SHP77 treated with DMSO at 0.1 percent for 48 hours (cell line): ENCODE results near the gene DRAM1.
"Not testable (repeated sequence)": the region's sequence is repeated elsewhere in the genome, so short reads cannot be mapped to it uniquely, and the experiment has no call there.

ENCODE experiments used
- DNase-seq: peaks from one replicate; lab custom pipeline; 2025; lab: John Stamatoyannopoulos, UW

Gene DRAM1

GRCh38 chr12:101859664-101860607 lies 17.4 kb upstream of the DRAM1 start:
- DNase-seq = no peak

DNA sequence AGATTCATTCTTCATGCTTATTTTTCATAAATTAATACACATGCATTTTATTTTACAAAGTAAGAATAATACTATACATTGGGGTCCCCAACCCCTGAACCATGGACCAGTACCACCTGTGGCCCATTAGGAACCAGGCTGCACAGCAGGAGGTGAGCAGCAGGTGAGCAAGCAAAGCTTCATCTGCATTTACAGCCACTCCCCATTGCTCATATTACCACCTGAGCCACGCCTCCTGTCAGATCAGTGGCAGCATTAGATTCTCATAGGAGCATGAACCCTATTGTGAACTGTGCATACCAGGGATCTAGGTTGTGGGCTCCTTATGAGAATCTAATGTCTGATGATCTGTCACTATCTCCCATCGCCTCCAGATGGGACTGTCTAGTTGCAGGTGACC lies 15.7 kb upstream of the DRAM1 start:
- not testable (repeated sequence) for DNase-seq

DNA sequence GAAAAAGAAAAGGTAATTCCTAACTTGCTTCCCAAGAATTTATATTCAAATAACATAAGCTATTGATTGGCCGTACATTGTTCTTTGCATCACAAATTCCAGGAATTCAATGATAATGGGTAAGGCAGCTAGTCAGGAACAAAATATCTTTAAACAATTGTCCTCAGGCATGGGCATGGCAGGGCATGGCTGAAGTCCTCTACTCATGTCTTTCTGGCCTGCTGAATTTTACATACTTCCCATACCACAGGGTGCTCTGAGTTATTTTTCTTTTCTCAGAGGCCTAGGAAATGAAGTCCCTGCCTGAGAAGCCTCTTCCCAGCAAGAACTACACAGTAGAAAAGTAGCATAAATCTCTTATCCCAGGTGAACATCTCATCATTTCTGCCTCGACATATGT lies 15.1 kb upstream of the DRAM1 start:
- no peak for DNase-seq

- DNase-seq = no peak
These were observed 13.4 kb upstream of the DRAM1 start for GRCh38 chr12:101863981-101864380.

DNA sequence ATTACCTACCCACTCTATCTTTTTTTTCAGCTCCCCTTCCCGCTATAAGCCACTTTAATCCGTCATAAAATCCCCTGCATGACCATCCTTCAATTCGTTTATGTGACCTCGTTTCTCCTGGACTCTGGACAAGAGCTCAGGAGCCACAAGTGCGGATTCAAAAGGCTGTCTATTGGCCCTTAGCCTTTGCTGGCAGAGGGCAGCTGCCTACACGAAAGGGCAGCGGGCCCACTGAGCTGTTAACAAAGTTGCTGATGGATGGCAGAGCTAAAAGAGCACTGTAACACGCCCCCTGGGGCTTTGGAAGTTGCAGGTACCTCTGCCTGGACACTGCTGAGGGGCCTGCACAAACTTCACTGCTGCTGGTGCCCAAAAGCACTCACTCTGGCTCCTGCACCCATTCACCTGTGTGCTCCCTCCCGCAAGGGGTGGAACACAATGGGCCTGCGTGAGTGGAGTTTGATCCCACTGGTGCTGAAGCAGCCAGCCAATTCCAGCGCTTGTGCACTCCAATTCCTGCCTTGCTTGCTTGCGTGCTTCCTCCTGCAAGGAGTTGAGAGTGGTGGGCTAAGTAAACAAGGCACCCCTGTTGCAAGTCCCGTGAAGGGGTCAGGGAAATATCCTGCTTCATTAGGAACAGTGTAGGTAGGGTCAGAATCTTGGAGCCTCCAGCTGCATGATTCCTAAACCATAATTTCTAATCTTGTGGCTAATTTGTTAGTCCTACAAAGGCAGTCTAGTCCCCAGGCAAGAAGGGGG lies 10.6 kb upstream of the DRAM1 start:
- DNase-seq = no peak

DNA sequence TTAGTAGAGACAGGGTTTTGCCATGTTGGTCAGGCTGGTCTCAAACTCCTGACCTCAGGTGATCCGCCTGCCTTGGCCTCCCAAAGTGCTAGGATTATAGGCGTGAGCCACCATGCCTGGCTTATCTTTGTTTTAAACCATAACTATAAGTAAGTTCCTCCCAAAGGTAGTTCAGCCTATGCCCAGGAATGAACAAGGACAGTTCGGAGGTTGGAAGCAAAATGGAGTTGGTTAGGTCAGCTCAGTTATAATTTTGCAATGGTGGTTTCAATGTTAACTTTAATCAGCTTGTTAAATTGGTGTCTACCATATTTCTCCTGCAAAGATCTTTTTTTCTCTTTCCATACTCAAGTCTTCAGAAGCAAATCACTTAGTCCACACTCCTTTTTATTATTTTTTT lies 9.8 kb upstream of the DRAM1 start:
- not testable (repeated sequence) for DNase-seq

DNA sequence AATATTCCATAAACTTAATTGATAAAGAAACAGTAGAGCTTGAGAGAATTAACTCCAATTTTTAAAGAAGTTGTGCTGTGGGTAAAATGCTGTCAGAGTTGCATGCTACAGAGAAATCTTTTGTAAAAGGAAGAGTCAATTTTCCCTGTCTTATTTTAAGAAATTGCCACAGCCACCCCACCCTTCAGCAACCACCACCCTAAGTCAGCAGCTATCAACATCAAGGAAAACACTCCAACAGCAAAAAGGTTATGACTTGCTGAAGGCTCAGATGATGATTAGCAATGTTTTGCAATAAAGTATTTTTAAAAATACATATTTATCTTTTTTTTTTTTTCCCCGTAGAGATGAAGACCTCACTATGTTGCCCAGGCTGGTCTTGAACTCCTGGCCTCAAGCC lies 6.5 kb upstream of the DRAM1 start:
- no peak for DNase-seq

- no peak for DNase-seq
These were observed 2.2 kb upstream of the DRAM1 start for GRCh38 chr12:101875162-101875561.

DNA sequence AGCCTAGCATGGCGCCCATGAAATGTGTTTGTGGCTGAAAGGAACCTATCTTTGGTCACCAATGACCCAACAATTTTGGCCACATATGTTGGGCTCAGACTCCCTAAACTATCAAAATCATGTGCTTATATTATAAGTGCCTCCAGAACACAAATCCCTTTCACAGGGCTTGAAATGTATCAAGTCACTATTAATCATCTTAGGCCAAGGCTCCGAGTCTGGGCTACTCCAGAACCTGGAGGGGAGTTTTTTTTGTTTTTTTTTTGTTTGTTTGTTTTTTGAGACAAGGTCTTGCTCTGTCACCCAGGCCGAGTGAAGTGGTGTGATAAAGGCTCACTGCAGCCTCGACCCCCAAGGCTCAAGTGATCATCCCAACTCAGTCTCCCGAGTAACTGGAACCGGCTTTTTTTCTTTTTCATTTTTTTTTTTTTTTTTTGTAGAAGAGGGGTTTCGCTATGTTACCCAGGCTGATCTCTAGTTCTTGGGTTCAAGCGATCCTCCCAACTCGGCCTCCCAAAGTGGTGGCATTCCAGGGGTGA lies 989 bp upstream of the DRAM1 start:
- no peak for DNase-seq

- no peak for DNase-seq
These were observed 444 bp downstream of the DRAM1 start for GRCh38 chr12:101877806-101878242.

DNA sequence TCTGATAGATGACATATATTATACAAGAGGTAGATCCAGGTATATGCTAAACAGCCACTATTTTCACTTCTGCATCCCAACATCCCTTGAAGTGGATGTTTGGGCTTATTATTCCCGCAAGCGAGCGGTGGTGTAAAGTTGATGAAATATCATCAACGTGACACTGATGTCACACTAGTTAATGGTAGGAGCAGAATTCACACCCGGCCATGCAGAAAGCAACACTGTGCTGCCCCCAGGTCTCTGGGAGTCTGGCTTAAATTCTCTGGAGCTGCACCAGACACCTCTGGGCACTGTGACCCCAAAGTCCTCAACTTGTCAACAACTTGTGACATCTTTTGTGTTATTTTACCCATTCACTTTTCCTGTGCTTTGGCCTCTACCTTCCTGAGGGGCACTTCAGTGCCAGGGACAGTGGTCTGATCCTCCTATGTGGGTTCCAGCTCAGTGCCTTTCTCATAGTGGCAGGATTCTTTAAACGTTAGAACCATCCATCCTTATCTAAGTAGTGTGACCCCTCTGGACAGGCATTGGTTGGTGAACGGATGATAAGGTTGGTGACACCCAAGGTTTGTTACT lies 952 bp downstream of the DRAM1 start:
- no peak for DNase-seq

GRCh38 chr12:101880769-101881168 lies 3.4 kb downstream of the DRAM1 start:
- DNase-seq = no peak

GRCh38 chr12:101881228-101881627 lies 3.8 kb downstream of the DRAM1 start:
- no peak for DNase-seq

GRCh38 chr12:101884174-101884573 lies 6.8 kb downstream of the DRAM1 start:
- DNase-seq = no peak

DNA sequence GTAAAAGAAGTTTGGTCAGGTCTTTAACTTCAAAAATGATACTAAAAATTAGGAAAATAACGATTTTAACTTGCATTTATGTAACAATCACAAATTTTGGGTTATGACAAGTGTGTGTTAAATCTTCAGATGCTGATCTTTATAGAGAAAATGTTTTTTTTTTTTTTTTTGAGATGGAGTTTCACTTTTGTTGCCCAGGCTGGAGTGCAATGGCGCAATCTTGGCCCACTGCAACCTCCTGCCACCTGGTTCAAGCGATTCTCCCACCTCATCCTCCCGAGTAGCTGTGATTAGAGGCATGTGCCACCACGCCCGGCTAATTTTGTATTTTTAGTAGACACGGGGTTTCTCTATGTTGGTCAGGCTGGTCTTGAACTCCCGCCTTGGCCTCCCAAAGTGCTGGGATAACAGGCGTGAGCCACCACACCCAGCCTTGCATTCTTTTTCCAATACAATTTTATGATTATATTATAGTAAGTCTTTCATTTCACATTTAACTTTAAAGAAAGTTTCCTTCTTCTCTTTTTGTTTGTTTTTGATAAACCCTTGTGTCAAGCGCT lies 7.5 kb downstream of the DRAM1 start:
- DNase-seq = not testable (repeated sequence)

DNA sequence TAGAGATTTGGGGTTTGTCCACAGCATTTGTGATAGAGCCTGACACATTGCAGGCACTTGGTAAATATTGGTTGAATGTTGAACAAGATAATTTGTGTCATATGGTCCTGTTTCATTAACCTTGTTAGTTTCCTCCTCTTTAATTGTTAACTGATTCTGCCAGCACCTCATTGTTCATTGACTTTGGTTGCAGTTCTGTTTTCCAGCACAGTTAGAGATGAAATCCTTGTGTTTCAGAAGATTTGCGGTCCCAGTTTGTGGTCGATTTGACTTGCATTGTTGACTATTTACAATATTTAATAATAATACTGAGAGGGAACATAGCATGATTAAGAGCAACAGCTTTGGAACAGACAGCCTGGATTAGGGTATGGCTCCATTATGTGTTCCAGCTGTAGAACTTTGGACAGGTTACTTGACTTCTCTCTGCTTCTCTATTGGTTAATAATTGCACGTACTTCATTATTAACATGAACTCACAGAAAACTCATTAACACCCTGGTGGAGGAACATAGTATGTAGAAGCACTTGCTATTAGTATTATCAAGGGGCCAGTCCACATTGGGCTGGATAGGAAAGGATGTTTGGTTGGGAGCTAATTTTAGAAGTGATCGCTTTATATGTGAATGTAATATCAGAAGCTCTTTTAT lies 8.7 kb downstream of the DRAM1 start:
- no peak for DNase-seq

DNA sequence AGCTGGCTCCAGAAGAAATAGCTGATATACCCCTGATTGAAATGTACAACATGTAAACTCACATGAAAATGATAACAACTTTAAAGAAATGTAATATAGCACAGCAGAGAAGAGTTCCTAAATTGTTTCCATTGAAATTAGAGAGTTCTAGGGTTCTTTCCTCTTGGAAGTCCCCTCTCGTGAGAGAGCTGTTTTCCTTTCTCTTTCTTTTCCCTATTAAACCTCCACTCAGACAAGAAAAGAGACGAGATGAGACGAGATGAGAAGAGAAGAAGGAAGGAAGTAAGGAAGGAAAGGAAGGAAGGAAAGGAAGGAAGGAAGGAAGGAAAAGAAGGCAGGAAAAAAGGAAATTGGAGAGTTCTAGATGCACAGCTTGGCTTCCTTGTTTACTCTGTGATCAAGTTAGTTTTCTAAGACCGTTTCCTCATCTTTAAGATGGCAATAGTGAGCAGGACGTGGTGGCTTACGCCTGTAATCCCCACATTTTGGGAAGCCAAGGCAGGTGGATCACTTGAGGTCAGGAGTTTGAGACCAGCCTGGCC lies 11.9 kb downstream of the DRAM1 start:
- DNase-seq = no peak

DNA sequence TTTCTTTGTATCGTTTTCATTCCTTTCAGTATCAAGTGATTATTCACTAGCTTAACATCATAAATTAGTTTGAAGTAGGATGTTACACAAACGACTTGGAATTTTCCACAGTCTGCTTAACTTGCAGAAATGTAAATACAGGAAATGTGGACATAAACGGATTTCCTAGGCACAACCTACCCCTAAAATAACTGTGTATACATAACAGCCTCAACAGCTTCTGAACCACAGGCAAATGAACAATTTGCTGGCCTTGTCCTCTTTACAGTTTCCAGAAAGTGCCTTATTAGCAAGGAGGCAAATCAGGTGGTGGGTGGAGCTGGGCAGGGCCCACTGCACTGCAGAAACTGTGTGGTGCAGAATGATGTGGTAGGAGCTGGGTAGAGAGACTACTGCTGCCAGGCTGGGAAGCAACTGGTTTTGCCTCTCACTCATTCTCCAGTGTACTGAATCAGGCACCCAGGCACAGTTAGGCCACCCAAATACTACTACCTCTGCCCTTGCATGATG lies 14.1 kb downstream of the DRAM1 start:
- no peak for DNase-seq

DNA sequence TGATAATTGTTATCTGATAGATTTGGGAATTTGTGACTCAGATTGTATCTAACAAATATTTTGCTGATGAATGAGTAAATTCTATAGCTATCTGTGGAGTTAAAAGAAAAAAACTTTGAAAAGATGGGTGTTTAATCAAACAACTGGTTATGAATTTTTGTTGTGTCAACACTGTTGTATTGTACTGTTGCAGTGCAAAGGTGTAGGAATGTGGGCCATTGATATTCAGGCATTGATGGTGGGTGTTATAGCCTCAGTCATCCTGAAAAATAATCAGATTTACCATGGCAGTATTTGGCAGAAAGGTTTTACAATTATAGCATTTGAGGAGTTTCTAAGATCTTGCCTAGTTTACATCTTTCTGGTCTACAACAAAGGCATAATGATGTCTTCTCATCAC lies 15.4 kb downstream of the DRAM1 start:
- no peak for DNase-seq

DNA sequence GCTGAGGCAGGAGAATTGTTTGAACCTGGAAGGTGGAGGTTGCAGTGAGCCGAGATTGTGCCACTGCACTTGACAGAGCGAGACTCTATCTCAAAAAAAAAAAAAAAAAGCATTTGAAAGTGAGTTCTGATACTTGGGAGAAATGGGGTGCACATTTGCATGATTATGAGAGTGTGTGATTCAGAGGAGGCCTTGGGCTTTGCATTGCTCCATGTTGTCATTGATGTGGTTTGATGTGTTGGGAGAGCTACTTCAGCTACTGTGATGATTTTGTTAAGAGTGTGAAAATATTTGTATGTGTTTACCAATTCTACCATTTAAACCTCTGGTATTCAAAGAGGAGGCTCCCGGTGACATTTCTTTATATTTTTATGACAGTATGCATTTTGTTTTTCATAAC lies 24.4 kb downstream of the DRAM1 start:
- DNase-seq = no peak

DNA sequence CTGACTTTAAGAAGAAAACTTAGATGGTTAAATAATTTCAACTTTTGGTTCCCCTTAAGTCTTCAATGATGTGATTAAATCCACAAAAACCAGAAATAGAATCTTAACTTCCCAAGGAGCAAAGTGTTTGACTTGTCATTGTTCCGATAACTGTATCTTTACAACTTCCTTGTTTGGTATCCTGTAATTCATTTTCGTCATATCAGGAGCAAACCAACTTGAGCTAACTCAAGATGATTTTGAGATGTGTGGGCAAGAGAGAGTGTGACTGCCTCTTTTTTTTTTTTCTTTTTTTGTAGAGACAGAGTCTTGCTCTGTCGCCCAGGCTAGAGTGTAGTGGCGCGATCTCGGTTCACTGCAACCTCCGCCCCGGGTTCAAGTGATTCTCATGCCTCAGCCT lies 25.3 kb downstream of the DRAM1 start:
- no peak for DNase-seq
